ENCODE measurements around the gene RNF4.
A peak's percentile ranks its signal among the peaks of the same experiment; 100 is the strongest.
"Not testable (repeated sequence)": the region's sequence is repeated elsewhere in the genome, so short reads cannot be mapped to it uniquely, and the experiment has no call there.

The RNF4 gene, protein sequence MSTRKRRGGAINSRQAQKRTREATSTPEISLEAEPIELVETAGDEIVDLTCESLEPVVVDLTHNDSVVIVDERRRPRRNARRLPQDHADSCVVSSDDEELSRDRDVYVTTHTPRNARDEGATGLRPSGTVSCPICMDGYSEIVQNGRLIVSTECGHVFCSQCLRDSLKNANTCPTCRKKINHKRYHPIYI

DNA sequence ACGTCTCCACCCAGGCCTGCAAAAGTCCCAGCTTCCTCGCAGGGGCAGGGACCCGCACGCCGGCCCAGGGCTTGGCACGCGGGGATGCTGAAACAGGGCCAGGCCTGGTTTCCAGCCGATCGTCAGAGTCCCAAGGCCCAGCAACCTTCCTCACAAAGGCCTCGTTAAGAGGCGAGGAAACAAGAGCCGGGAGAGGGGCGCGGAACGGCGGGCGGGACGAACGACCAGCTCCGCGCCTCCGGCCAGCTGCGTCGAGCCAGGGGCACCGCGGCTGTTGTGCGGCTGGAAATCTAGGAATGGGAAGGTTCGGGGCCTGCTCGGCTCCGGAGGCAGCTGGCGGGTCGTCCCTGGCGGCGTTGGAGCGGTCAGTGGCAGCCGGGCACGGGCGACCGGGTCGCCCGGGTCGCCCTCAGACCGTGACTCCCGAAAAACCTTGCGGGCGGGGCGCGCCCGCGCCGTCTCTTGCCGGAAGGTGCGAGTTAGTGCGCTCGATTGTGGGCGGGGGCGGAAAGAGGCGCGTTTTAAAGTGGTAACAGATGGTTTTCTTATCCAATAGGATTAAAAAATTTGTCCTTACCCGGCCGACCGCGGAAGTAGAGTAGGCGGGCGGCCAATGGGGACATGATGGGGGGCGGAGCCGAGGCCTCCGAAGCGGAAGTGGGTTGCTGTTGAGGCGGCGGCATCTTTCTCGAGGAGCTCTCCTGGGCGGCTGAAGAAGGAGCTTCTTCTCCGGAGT lies at the start of gene RNF4:
RNF4 (plus strand) TSS at position 651 of the 736 bp plus-strand sequence. CDS start 21,388 bp downstream, outside the sequence.
- DNase-seq (ENCODE audit: low read depth): peak; percentile 97

- no peak for DNase-seq (ENCODE audit: low read depth)
Observed at GRCh38 chr4:2419814-2420213, 49.1 kb upstream of the RNF4 start.

GRCh38 chr4:2421928-2422327 lies 47.0 kb upstream of the RNF4 start:
- DNase-seq (ENCODE audit: low read depth): no peak

DNA sequence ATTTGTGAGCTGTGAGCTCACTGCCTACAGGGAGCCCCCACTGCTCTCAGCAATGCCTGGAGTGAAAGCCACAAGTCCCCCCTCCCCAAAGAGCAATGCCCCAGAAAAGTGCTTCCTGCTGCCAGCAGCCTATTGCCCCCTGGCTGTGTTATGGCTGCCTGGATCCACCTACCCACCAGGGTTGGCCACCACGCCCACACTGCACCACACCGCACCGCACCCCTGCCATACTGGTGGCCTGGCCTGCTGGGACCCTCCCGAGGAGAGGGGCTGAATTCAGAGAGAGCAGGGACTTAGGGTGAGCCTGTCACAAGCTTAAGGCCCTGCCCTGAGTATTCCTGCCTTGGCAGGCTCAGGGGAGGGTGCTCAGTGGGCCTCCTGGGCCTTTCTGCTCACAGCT lies 45.8 kb upstream of the RNF4 start:
- DNase-seq (ENCODE audit: low read depth): no peak

- no peak for DNase-seq (ENCODE audit: low read depth)
Observed at GRCh38 chr4:2423695-2424094, 45.2 kb upstream of the RNF4 start.

DNA sequence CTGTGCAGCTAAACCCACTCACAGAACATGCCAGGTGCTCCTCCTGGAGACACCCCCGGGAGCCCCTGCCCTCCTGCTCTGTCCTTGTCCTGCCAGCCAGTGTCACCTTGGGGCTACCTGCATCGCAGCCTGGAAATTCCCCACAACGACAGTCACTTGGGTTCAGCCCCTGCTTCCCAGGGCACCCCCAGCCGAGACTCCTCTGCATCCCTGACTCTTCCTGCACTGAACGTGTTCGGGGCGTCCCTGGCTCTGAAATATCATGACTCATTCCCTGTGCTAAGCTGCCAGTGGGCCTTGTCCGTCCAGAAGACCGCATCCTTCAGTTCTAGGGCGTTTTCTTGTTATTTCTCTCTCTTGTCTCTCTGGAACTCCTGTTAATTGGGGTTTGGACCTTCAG lies 44.3 kb upstream of the RNF4 start:
- no peak for DNase-seq (ENCODE audit: low read depth)

GRCh38 chr4:2425386-2426068 lies 43.4 kb upstream of the RNF4 start:
- no peak for DNase-seq (ENCODE audit: low read depth)

DNA sequence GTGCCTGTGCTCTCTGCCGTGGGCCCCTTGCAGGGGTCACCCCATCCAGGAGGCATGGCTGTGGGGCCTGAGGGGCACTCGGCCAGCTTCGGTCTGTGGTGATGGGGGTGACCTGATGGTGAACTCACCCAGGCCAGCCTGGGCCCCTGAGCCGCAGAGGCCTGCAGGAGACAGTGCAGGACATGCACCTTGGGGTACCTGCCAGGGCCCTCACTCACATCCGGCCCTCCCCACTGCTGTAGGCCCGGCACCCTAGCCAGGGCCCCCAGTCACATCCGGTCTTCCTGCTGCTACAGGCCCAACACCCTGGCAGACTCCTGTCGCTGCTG lies 42.9 kb upstream of the RNF4 start:
- no peak for DNase-seq (ENCODE audit: low read depth)

DNA sequence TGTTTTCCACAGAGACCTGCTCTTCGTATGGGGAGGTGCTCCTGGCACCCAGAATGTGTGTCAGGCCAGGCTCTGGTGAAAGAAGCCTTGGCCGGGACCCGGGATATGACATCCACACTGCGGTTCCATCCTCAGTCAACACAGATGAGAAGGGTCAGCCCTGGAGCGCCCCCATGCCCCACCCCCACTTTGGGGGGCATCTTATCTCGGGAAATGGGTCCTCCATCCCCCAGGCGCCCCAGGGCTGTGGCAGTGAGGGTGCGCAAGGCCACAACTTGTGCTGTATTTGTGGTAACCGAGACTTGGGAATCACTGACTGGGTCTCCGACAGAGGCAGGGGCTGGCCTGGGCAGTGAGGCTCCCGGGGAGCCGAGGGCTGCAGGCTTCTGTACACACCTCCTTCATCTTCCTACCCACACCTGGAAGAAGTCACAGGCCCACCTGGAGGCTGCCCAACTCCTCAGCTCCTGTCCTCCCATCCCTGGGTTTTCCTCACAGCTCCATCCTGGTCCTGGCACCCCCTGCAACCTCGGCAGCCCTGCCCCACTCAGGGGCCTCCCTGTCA lies 42.1 kb upstream of the RNF4 start:
- DNase-seq (ENCODE audit: low read depth): no peak

DNA sequence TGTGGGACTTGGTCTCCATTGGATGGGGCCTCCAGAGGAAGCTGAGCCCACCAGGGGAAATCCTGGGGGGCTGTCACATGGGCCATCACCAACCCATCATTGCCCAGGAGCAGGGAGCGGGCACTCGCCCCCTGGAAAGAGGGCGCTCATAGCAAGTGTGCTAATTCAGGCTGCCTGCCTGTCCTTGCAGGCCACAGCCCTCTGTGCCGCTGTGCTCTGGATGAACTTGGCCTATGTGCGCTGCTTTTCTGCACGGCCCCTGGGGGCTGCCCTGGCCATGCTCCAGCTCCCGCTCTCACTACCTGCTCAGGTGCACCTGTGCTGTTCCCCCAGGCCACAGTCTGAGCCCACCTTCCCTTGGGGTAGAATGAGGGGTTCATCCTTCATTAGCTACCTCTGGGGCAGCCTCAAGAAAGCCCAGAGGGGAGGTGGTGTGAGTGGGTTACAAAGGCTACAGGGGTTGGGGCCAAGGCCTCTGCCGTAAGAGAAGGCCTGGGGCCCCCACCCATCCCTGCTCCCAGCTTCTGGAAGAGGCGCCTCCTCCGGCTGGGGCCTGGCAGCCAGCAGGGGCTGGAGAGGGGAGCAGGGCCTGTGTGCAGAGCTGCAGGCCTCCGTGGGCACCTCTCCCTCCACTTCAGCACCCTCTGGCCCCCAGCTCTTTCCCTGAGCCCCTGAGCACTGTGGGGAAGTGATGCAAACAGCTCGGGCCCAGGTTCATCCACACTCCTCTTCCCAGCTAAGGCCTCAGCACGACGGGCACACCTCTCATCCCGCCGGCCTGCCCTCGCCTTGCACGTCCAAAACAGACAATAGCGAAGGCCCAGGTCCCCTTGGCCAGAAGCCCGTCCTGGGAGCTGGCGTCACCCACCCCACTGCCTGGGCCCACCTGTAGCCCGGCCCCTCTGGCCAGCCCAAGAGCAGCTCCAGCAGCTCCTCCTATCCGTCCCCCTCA lies 41.2 kb upstream of the RNF4 start:
- DNase-seq (ENCODE audit: low read depth): no peak

GRCh38 chr4:2428496-2429213 lies 40.3 kb upstream of the RNF4 start:
- DNase-seq (ENCODE audit: low read depth): no peak

DNA sequence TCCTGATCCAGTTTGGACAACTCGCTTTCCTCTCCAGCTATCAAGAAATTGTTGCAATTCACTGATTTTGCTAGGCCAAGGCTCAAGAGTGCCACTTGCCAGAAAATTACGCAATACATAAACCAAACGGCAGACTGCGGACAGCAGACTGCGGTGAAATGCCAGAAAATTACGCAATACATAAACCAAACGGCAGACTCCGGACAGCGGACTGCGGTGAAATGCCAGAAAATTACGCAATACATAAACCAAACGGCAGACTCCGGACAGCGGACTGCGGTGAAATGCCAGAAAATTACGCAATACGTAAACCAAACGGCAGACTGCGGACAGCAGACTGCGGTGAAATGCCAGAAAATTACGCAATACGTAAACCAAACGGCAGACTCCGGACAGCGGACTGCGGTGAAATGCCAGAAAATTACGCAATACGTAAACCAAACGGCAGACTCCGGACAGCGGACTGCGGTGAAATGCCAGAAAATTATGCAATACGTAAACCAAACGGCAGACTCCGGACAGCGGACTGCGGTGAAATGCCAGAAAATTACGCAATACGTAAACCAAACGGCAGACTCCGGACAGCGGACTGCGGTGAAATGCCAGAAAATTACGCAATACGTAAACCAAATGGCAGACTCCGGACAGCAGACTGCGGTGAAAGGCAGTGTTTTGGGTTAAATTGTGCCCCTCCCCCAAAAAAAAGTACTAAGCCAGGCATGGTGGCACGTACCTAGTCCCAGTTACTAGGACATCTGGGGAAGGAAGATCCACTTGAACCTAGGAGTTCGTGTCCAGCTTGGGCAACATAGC lies 38.8 kb upstream of the RNF4 start:
- not testable (repeated sequence) for DNase-seq (ENCODE audit: low read depth)

GRCh38 chr4:2432004-2432403 lies 36.9 kb upstream of the RNF4 start:
- DNase-seq (ENCODE audit: low read depth): no peak

- DNase-seq (ENCODE audit: low read depth): peak; percentile 80
Observed at GRCh38 chr4:2432991-2433530, 35.8 kb upstream of the RNF4 start.

DNA sequence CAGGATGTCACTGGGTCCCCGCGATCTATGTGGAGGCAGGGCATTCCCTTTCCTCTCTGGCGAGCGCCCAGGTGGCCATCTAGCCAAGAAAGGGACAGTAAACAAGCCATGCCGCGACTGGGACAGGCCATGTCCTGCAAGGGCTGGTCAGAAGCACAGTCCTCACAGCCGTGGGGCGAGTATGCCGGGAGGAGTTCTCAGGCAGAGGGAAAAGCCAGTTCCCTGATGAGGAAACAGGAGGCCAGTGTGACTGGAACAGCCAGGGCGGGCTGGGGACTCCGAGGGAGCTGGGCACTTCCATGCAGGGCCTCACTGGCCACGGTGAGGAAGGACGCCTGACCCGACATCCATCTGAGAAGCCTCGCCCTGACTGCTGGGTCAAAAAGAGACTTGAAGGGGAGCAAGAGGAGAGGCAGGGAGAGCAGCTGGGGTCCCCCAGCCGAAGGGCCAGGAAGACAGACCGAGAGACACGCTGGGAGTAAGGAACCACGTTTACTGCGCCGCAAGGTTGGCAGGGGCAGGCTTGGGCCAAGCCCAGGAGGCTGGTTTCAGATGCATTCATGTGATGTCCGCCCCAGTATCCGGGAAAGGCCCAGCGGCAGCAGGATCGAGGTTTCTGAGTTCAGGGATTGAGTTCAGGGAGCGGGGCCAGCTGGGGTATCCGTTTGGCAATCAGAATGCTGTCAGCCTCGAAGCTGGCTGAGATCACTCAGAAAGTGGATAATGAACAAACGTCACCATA lies 35.1 kb upstream of the RNF4 start:
- no peak for DNase-seq (ENCODE audit: low read depth)

- no peak for DNase-seq (ENCODE audit: low read depth)
Observed at GRCh38 chr4:2434420-2434819, 34.5 kb upstream of the RNF4 start.

- peak; percentile 45 for DNase-seq (ENCODE audit: low read depth)
Observed at GRCh38 chr4:2436301-2436700, 32.6 kb upstream of the RNF4 start.

- DNase-seq (ENCODE audit: low read depth): no peak
Observed at GRCh38 chr4:2436761-2437474, 32.0 kb upstream of the RNF4 start.

Measured in EH (cell line).